ENCODE results near the gene SLC47A1. TPM values are rescaled to one million over a fixed set of nuclear protein-coding genes. Genes with fewer than 3 reads are reported as not detected.

SLC47A1 gene
- total RNA-seq, 4 donors from 2014 or later: 4.3 to 48.6 (median 11.8) TPM

GRCh38 chr17:19626079-19626478, 92.4 kb downstream of the SLC47A1 start:
- intact Hi-C loops (cut with DNase I): no loop called here
- no peak overlapping the region for H3K27ac ChIP-seq
- no peaks in the 10 kb centered on the region for H3K36me3 ChIP-seq
- no peak for DNase-seq
- WGBS, 2 donors: 95 to 97% methylated on average over 4 of the region's 4 CpGs
- TF ChIP-seq POLR2A (IDR thresholded peaks at IDR 0.05): no peak
- no peak for TF ChIP-seq CTCF (IDR thresholded peaks at IDR 0.05)
- no peaks in the 10 kb centered on the region for H3K9me3 ChIP-seq
- H3K4me3 ChIP-seq (replicated peaks in 1 of 3): no peak overlapping the region
- no peaks in the 10 kb centered on the region for H3K27me3 ChIP-seq
- H3K4me1 ChIP-seq: no peaks in the 10 kb centered on the region

Small RNAs within 50 kb of the gene (small RNA-seq; reads per million reads assigned to genes)
- gene AC025627.2 (not detected), gene NMTRQ-TTG12-1 (not detected)

Other genes starting within 250 kb of the SLC47A1 start
- 100 to 1,000 TPM in 2 of 4 donors, 10 to 100 TPM in 2; 45.0 to 104 (median 90.3) TPM for gene B9D1, start 171.1 kb upstream of the SLC47A1 start, total RNA-seq
- 10 to 100 TPM; 22.4 to 46.5 (median 31.3) TPM for gene MAPK7, start 155.4 kb upstream of the SLC47A1 start, total RNA-seq
- gene MFAP4, start 146.7 kb upstream of the SLC47A1 start, total RNA-seq: 100 to 1,000 TPM in 1 of 4 donors, 10 to 100 TPM in 3; 12.6 to 105 (median 53.5) TPM
- gene RNF112, start 122.6 kb upstream of the SLC47A1 start, total RNA-seq: 1 to 10 TPM in 3 of 4 donors, under 1 TPM in 1; 0.83 to 3.5 (median 2.2) TPM
- 100 to 1,000 TPM; 198 to 566 (median 366) TPM for gene ALDH3A2, start 114.9 kb downstream of the SLC47A1 start, total RNA-seq
- 1 to 10 TPM in 1 of 4 donors, under 1 TPM in 1, not detected in 2; 0.45 to 1.4 TPM for gene SLC47A2, start 182.7 kb downstream of the SLC47A1 start, total RNA-seq
- 1 to 10 TPM in 2 of 4 donors, under 1 TPM in 1, not detected in 1; 0.94 to 1.6 (median 1.1) TPM for gene ALDH3A1, start 214.4 kb downstream of the SLC47A1 start, total RNA-seq